Liver (tissue), 9 donors: ENCODE results near the gene PLXND1. TPM values are rescaled to one million over a fixed set of nuclear protein-coding genes. Genes with fewer than 3 reads are reported as not detected.

ENCODE experiments used
- DNase-seq: peaks from one replicate; pipeline ENCODE4 v3.0.0-alpha.2; 2017; ENCODE audit warnings: low spot score
- H3K27ac ChIP-seq, 2 donors: one replicate each; pipeline ENCODE4 v1.7.0; 2013; ENCODE audit warnings: inconsistent platforms in 2 of 2, low read length in 2 of 2, control low read depth in 1 of 2, low read depth in 1 of 2, mild to moderate bottlenecking in 1 of 2
- H3K27me3 ChIP-seq, 4 donors: one replicate each; pipeline versions ENCODE4 v1.6.1 to v1.7.0; 2013; ENCODE audit warnings: low read length in 3 of 4, inconsistent platforms in 1 of 4, mild to moderate bottlenecking in 1 of 4, moderate library complexity in 1 of 4; ENCODE audit not compliant: control insufficient read depth in 4 of 4, insufficient read depth in 4 of 4
- H3K36me3 ChIP-seq, 4 donors: one replicate each; pipeline versions ENCODE4 v1.6.1 to v1.7.0; 2013; ENCODE audit warnings: low read length in 3 of 4, mild to moderate bottlenecking in 3 of 4, low read depth in 1 of 4, moderate library complexity in 1 of 4; ENCODE audit not compliant: control insufficient read depth in 4 of 4, insufficient read depth in 3 of 4
- H3K4me1 ChIP-seq, 4 donors: one replicate each; pipeline versions ENCODE4 v1.6.1 to v1.7.0; 2013; ENCODE audit warnings: low read length in 3 of 4, mild to moderate bottlenecking in 3 of 4, moderate library complexity in 1 of 4; ENCODE audit not compliant: control insufficient read depth in 4 of 4, insufficient read depth in 4 of 4
- H3K4me3 ChIP-seq, 3 donors: one replicate each; pipeline versions ENCODE4 v1.6.1 to v1.7.0; 2013; ENCODE audit warnings: low read length in 3 of 3, control low read depth in 1 of 3, low read depth in 1 of 3, mild to moderate bottlenecking in 1 of 3
- H3K9ac ChIP-seq, 2 donors: one replicate each; pipeline ENCODE4 v1.7.0; 2013; ENCODE audit warnings: low read length in 2 of 2, mild to moderate bottlenecking in 2 of 2, moderate library complexity in 2 of 2, control low read depth in 1 of 2, low read depth in 1 of 2
- H3K9me3 ChIP-seq, 4 donors: one replicate each; pipeline versions ENCODE4 v1.6.1 to v1.7.0; 2013; ENCODE audit warnings: low read length in 3 of 4; ENCODE audit not compliant: control insufficient read depth in 4 of 4
- CTCF ChIP-seq: fragments of 150-350 bp; IDR thresholded peaks from 2 replicates; pipeline ENCODE4 v1.5.1; 2017; ENCODE audit warnings: improper control_type of control experiment, low read depth, low read length; ENCODE audit not compliant: missing input control
- EGR1 ChIP-seq, 2 donors: IDR thresholded peaks; 2 replicates each; pipeline ENCODE4 v1.6.1; 2016 to 2018; ENCODE audit warnings: antibody characterized with exemption in 2 of 2, low read depth in 2 of 2
- FOXA1 ChIP-seq: IDR thresholded peaks from 2 replicates; pipeline ENCODE4 v1.6.1; 2016; ENCODE audit warnings: antibody characterized with exemption
- FOXA2 ChIP-seq: IDR thresholded peaks from 2 replicates; pipeline ENCODE4 v1.6.1; 2016; ENCODE audit warnings: antibody characterized with exemption
- GABPA ChIP-seq, 2 donors: IDR thresholded peaks in 1 of 2; conservative IDR thresholded peaks in 1 of 2; 2 replicates each; pipeline ENCODE4 v1.6.1; 2016; ENCODE audit warnings: antibody characterized with exemption in 2 of 2, mild to moderate bottlenecking in 1 of 2, moderate library complexity in 1 of 2
- HNF4A ChIP-seq, 2 donors: conservative IDR thresholded peaks; 2 replicates each; pipeline ENCODE4 v1.6.1; 2016; ENCODE audit warnings: antibody characterized with exemption in 2 of 2, mild to moderate bottlenecking in 2 of 2
- HNF4G ChIP-seq: IDR thresholded peaks from 2 replicates; pipeline ENCODE4 v1.6.1; 2016; ENCODE audit warnings: antibody characterized with exemption
- JUND ChIP-seq, 2 donors: IDR thresholded peaks; 2 replicates each; pipeline ENCODE4 v1.6.1; 2016; ENCODE audit warnings: antibody characterized with exemption in 2 of 2
- MAX ChIP-seq: IDR thresholded peaks from 2 replicates; pipeline ENCODE4 v1.6.1; 2016; ENCODE audit warnings: antibody characterized with exemption
- NR2F2 ChIP-seq: IDR thresholded peaks from 2 replicates; pipeline ENCODE4 v1.6.1; 2016; ENCODE audit warnings: antibody characterized with exemption
- RAD21 ChIP-seq, 2 donors: IDR thresholded peaks; 2 replicates each; pipeline ENCODE4 v1.6.1; 2016; ENCODE audit warnings: antibody characterized with exemption in 2 of 2, mild to moderate bottlenecking in 2 of 2
- RXRA ChIP-seq, 2 donors: IDR thresholded peaks; 2 replicates each; pipeline ENCODE4 v1.6.1; 2017 to 2018; ENCODE audit warnings: antibody characterized with exemption in 2 of 2, mild to moderate bottlenecking in 1 of 2
- SP1 ChIP-seq: IDR thresholded peaks from 2 replicates; pipeline ENCODE4 v1.6.1; 2018; ENCODE audit warnings: antibody characterized with exemption, mild to moderate bottlenecking
- TAF1 ChIP-seq: conservative IDR thresholded peaks from 2 replicates; pipeline ENCODE4 v1.6.1; 2016; ENCODE audit warnings: antibody characterized with exemption, mild to moderate bottlenecking
- WGBS: extraction: QIAGEN DNeasy Blood & Tissue Kit; methylation state at CpG from one replicate; pipeline ENCODE4 v1.1.7; 2013; 5-methylcytosine and 5-hydroxymethylcytosine counted together
- polyA plus RNA-seq, 2 donors: library from polyadenylated mRNA; stranded (reverse) in 1 of 2; unstranded in 1 of 2; fragments of 200-250 nt in 1 of 2; fragments of >200 nt in 1 of 2; fragmentation: Nextera tagmentation in 1 of 2; extraction: Ambion mirVana in 1 of 2; gene quantifications; one replicate each; pipeline versions ENCODE4 v1.2.1 to v1.2.3, GENCODE V29; 2013 to 2015
- total RNA-seq, 2 donors: library from RNA; depleted of rRNA; stranded (reverse); fragments of >200 nt; gene quantifications; one replicate each; pipeline ENCODE4 v1.2.3, GENCODE V29; 2014
- TF ChIP-seq, protein P1 (sequence below): IDR thresholded peaks from 2 replicates; pipeline ENCODE4 v1.6.1; 2016; ENCODE audit warnings: antibody characterized with exemption
- TF ChIP-seq, protein P2 (sequence below): IDR thresholded peaks from 2 replicates; pipeline ENCODE4 v1.6.1; 2016; ENCODE audit warnings: antibody characterized with exemption, mild to moderate bottlenecking
- TF ChIP-seq, protein P3 (sequence below): IDR thresholded peaks from 2 replicates; pipeline ENCODE4 v1.6.1; 2016; ENCODE audit warnings: antibody characterized with exemption
- donor health status: healthy.
- donor health status: healthy.
- donor health status: healthy.
- donor health status: healthy.
- donor health status: healthy.

The PLXND1 gene
- total and polyA plus RNA-seq, 4 donors: 10.4 to 50.2 (median 32.8) TPM

DNA sequence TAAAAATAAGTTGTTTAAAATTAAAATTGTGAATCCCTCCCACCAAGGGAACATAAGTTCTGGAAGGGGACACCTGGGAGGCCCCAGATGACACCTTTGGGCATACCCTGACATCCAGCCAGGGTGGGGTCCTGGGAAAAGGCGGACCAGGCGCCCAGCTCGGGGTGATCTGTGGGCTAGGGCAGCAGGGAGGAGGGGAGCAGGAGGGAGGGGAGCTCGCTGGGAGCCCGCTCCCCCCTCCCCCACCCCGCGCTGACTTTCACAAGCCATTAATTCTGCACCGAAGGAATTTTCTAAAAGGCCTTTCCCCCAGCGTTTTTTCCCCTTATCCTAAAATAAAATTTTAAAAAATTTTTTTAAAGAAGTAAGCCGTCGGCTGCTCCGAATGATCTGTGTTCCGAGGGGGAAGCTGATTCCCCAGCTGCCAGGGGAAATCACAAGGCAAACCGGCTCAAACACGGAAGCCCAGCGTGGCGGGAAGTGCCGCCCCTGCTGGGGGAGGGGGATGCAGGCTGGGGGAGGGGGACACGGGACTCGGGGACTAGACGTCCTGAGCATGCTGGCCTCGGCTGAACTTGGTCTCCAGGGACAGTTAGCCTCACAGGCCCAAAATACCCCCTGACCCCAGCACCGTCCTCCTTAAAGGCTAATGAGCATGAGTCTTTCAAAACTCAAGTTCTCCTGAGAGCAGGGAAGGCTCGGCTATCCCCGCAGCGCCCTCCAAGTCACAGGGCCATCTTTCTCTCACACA, 13.9 kb downstream of the PLXND1 start:
- Histone ChIP-seq H3K36me3 (no peaks in the 10 kb centered on the region), H3K9ac (no peak overlapping the region), H3K9me3 (no peaks in the 10 kb centered on the region), H3K4me1 (peaks cover 6 to 34% (median 22%) of the 10 kb centered on the region in 4 donors), H3K27me3 (no peaks in the 10 kb centered on the region), H3K27ac (peak overlapping the region; percentile 58 to 80), H3K4me3 (no peak overlapping the region)
- TF ChIP-seq RAD21 (IDR thresholded peaks at IDR 0.05) (peak in 1 of 2 donors; percentile 6), HNF4A (conservative IDR thresholded peaks at IDR 0.05) (no peak), JUND (IDR thresholded peaks at IDR 0.05) (no peak), TAF1 (no peak), GABPA (IDR thresholded peaks at IDR 0.05 in 1 of 2, conservative IDR thresholded peaks at IDR 0.05 in 1 of 2) (no peak), FOXA1 (no peak), CTCF (no peak), NR2F2 (peak; percentile 79), SP1 (no peak), MAX (no peak), EGR1 (IDR thresholded peaks at IDR 0.05; ENCODE audit: low read depth in 2 of 2) (no peak), HNF4G (no peak), RXRA (IDR thresholded peaks at IDR 0.05) (peak; percentile 52 to 63), FOXA2 (no peak)
- TF ChIP-seq, protein P1, sequence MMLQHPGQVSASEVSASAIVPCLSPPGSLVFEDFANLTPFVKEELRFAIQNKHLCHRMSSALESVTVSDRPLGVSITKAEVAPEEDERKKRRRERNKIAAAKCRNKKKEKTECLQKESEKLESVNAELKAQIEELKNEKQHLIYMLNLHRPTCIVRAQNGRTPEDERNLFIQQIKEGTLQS: no peak
- TF ChIP-seq, protein P2, sequence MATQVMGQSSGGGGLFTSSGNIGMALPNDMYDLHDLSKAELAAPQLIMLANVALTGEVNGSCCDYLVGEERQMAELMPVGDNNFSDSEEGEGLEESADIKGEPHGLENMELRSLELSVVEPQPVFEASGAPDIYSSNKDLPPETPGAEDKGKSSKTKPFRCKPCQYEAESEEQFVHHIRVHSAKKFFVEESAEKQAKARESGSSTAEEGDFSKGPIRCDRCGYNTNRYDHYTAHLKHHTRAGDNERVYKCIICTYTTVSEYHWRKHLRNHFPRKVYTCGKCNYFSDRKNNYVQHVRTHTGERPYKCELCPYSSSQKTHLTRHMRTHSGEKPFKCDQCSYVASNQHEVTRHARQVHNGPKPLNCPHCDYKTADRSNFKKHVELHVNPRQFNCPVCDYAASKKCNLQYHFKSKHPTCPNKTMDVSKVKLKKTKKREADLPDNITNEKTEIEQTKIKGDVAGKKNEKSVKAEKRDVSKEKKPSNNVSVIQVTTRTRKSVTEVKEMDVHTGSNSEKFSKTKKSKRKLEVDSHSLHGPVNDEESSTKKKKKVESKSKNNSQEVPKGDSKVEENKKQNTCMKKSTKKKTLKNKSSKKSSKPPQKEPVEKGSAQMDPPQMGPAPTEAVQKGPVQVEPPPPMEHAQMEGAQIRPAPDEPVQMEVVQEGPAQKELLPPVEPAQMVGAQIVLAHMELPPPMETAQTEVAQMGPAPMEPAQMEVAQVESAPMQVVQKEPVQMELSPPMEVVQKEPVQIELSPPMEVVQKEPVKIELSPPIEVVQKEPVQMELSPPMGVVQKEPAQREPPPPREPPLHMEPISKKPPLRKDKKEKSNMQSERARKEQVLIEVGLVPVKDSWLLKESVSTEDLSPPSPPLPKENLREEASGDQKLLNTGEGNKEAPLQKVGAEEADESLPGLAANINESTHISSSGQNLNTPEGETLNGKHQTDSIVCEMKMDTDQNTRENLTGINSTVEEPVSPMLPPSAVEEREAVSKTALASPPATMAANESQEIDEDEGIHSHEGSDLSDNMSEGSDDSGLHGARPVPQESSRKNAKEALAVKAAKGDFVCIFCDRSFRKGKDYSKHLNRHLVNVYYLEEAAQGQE: no peak
- TF ChIP-seq, protein P3, sequence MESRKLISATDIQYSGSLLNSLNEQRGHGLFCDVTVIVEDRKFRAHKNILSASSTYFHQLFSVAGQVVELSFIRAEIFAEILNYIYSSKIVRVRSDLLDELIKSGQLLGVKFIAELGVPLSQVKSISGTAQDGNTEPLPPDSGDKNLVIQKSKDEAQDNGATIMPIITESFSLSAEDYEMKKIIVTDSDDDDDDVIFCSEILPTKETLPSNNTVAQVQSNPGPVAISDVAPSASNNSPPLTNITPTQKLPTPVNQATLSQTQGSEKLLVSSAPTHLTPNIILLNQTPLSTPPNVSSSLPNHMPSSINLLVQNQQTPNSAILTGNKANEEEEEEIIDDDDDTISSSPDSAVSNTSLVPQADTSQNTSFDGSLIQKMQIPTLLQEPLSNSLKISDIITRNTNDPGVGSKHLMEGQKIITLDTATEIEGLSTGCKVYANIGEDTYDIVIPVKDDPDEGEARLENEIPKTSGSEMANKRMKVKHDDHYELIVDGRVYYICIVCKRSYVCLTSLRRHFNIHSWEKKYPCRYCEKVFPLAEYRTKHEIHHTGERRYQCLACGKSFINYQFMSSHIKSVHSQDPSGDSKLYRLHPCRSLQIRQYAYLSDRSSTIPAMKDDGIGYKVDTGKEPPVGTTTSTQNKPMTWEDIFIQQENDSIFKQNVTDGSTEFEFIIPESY: no peak
- WGBS: 59% methylated on average over 26 of the region's 26 CpGs
- DNase-seq: peak; percentile 68
